PFSK-1 (cell line): ENCODE results near the gene KIF13A.

Experiments
- FOXP2 ChIP-seq: optimal IDR thresholded peaks from 2 replicates; pipeline ENCODE3; 2011; ENCODE audit warnings: borderline replicate concordance, control low read depth, inconsistent platforms; ENCODE audit not compliant: insufficient read depth; ENCODE audit errors: extremely low read length, extremely low read depth
- POLR2AphosphoS5 ChIP-seq: IDR thresholded peaks from 2 replicates; pipeline ENCODE4 v1.6.1; 2012; ENCODE audit warnings: low read depth, mild to moderate bottlenecking, control low read depth, low read length, moderate library complexity
- REST ChIP-seq, 2 experiments: IDR thresholded peaks; 2 replicates each; pipeline versions ENCODE4 v1.6.1 to v1.8.0; 2011 to 2012; ENCODE audit warnings: low read depth in 2 of 2, low read length in 2 of 2, control low read depth in 1 of 2, inconsistent platforms in 1 of 2, mild to moderate bottlenecking in 1 of 2, moderate library complexity in 1 of 2; ENCODE audit not compliant: insufficient read depth in 1 of 2
- SIN3A ChIP-seq: IDR thresholded peaks from 2 replicates; pipeline ENCODE4 v1.6.1; 2012; ENCODE audit warnings: mild to moderate bottlenecking, low read length, moderate library complexity, borderline replicate concordance; ENCODE audit not compliant: insufficient read depth
- TAF1 ChIP-seq: IDR thresholded peaks from 2 replicates; pipeline ENCODE4 v1.6.1; 2012; ENCODE audit warnings: low read length, control low read depth, borderline replicate concordance; ENCODE audit not compliant: insufficient read depth

KIF13A gene

GRCh38 chr6:17831135-17831534 is 156.3 kb downstream of the KIF13A start:
- TF ChIP-seq POLR2AphosphoS5: no peak
- TF ChIP-seq SIN3A: no peak
- TF ChIP-seq TAF1: no peak
- TF ChIP-seq FOXP2: no peak
- no peak for TF ChIP-seq REST (IDR thresholded peaks at IDR 0.05; ENCODE audit: insufficient read depth in 1 of 2, low read depth in 2 of 2, low read length in 2 of 2)

GRCh38 chr6:17829905-17830304 is 157.5 kb downstream of the KIF13A start:
- no peak for TF ChIP-seq SIN3A
- TF ChIP-seq REST (IDR thresholded peaks at IDR 0.05; ENCODE audit: insufficient read depth in 1 of 2, low read depth in 2 of 2, low read length in 2 of 2): no peak
- TF ChIP-seq POLR2AphosphoS5: no peak
- TF ChIP-seq TAF1: no peak
- TF ChIP-seq FOXP2: no peak

GRCh38 chr6:17828149-17828548 is 159.3 kb downstream of the KIF13A start:
- TF ChIP-seq SIN3A: no peak
- no peak for TF ChIP-seq FOXP2
- no peak for TF ChIP-seq POLR2AphosphoS5

GRCh38 chr6:17826301-17826700 is 161.1 kb downstream of the KIF13A start:
- TF ChIP-seq FOXP2 (no peak), REST (IDR thresholded peaks at IDR 0.05; ENCODE audit: insufficient read depth in 1 of 2, low read depth in 2 of 2, low read length in 2 of 2) (no peak), SIN3A (no peak)

- TF ChIP-seq TAF1 (no peak), REST (IDR thresholded peaks at IDR 0.05; ENCODE audit: insufficient read depth in 1 of 2, low read depth in 2 of 2, low read length in 2 of 2) (no peak), SIN3A (no peak)
These were observed 167.4 kb downstream of the KIF13A start for GRCh38 chr6:17820055-17820454.

GRCh38 chr6:17817763-17818162 is 169.7 kb downstream of the KIF13A start:
- TF ChIP-seq POLR2AphosphoS5 (no peak), FOXP2 (no peak), SIN3A (no peak)
